ENCODE data around the gene LYPD6B.

DNA sequence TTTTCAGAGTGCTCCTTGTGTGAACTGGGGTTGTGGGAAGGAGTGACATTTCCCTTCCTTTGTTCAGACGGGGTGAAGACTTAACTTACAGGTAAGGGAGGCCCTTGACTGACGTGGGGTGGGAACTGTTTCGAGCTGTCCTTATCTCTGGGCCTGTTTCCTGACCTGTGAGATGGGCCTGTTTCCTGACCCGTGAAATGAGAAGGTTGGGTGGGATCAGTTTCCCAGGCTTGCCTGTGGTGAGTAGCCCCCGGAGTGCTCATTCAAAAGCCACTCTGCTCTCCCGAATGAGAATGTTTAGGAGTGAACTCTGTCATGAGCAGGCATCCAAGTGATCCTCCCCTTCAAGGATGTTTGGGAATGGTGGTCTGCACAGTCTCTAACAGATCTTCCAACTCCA lies 4.1 kb upstream of the LYPD6B start:
- TF ChIP-seq CTCF (IDR thresholded peaks at IDR 0.05) (no peak), POLR2A (IDR thresholded peaks at IDR 0.05) (no peak), EP300 (IDR thresholded peaks at IDR 0.05) (no peak)

Measured in ovary (tissue), 3 donors.